Prostate gland (tissue), 2 donors: ENCODE data around the gene ACSS3.

Experiments used
- CTCF ChIP-seq, 4 experiments: fragments of 200-600 bp in 2 of 4; fragments of 450-650 bp in 2 of 4; sonication (generic) in 2 of 4; IDR thresholded peaks; 1 replicate in 3 of 4; 2 replicates in 1 of 4; pipeline ENCODE4 v1.5.1; 2016 to 2019; ENCODE audit warnings: antibody characterized with exemption in 4 of 4, mild to moderate bottlenecking in 2 of 4, moderate library complexity in 2 of 4
- POLR2AphosphoS5 ChIP-seq: sonication (generic); formaldehyde crosslinking; IDR thresholded peaks from one replicate; pipeline ENCODE4 v1.6.1; 2017; ENCODE audit warnings: antibody characterized with exemption

- no peak for TF ChIP-seq CTCF (IDR thresholded peaks at IDR 0.05)
- no peak for TF ChIP-seq POLR2AphosphoS5
Measured at GRCh38 chr12:81216739-81217138, 138.9 kb downstream of the ACSS3 start.
